Keratinocyte (primary cell): ENCODE results near the gene MSI2. TPM values are rescaled to one million over a fixed set of nuclear protein-coding genes. Genes with fewer than 3 reads are reported as not detected.

Experiments used
- DNase-seq: peaks from one replicate; pipeline ENCODE4 v3.0.0-alpha.2; 2011; ENCODE audit warnings: low read depth, missing footprints, low spot score
- FAIRE-seq: peaks from 2 replicates; lab custom pipeline; 2011; peaks lifted over from hg19 to GRCh38; lab: Jason Lieb, UNC
- H2AFZ ChIP-seq: 2 replicates; pipeline ENCODE4 v1.6.0; 2012; ENCODE audit warnings: low read length, control low read depth, inconsistent platforms; ENCODE audit not compliant: control insufficient read depth
- H3K27ac ChIP-seq: 2 replicates; pipeline ENCODE4 v1.5.1; 2011; ENCODE audit warnings: low read length; ENCODE audit not compliant: control insufficient read depth, insufficient read depth
- H3K27me3 ChIP-seq: 3 replicates; pipeline ENCODE4 v1.6.0; 2011; ENCODE audit warnings: low read length; ENCODE audit not compliant: control insufficient read depth, insufficient read depth; ENCODE audit errors: extremely low read depth
- H3K36me3 ChIP-seq, 2 experiments: 2 replicates in 1 of 2; 3 replicates in 1 of 2; pipeline ENCODE4 v1.5.1; 2011; ENCODE audit warnings: low read length in 2 of 2, mild to moderate bottlenecking in 1 of 2; ENCODE audit not compliant: control insufficient read depth in 2 of 2, insufficient read depth in 2 of 2; ENCODE audit errors: extremely low read depth in 1 of 2
- H3K4me1 ChIP-seq: 3 replicates; pipeline ENCODE4 v1.5.1; 2011; ENCODE audit warnings: low read length; ENCODE audit not compliant: control insufficient read depth, insufficient read depth; ENCODE audit errors: extremely low read depth
- H3K4me2 ChIP-seq: 3 replicates; pipeline ENCODE4 v1.6.0; 2011; ENCODE audit warnings: low read depth, low read length; ENCODE audit not compliant: control insufficient read depth, insufficient read depth; ENCODE audit errors: extremely low read depth
- H3K4me3 ChIP-seq, 3 experiments: fragments of 200-600 bp in 1 of 3; sonication (generic) in 1 of 3; 2 replicates in 2 of 3; 3 replicates in 1 of 3; pipeline ENCODE4 v1.5.1; 2011 to 2016; ENCODE audit warnings: low read length in 3 of 3, mild to moderate bottlenecking in 3 of 3, control low read depth in 2 of 3, inconsistent platforms in 1 of 3, low read depth in 1 of 3, mixed read lengths in 1 of 3, mixed run types in 1 of 3, moderate library complexity in 1 of 3; ENCODE audit not compliant: control insufficient read depth in 2 of 3, insufficient read depth in 2 of 3; ENCODE audit errors: extremely low read depth in 1 of 3
- H3K79me2 ChIP-seq: 2 replicates; pipeline ENCODE4 v1.6.0; 2012; ENCODE audit warnings: low read length; ENCODE audit not compliant: control insufficient read depth, insufficient read depth
- H3K9ac ChIP-seq: 3 replicates; pipeline ENCODE4 v1.6.0; 2011; ENCODE audit warnings: low read length; ENCODE audit not compliant: control insufficient read depth, insufficient read depth; ENCODE audit errors: extremely low read depth
- H3K9me1 ChIP-seq: 3 replicates; pipeline ENCODE4 v1.6.0; 2011; ENCODE audit warnings: low read length; ENCODE audit not compliant: control insufficient read depth, insufficient read depth; ENCODE audit errors: extremely low read depth
- H3K9me3 ChIP-seq: 2 replicates; pipeline ENCODE4 v1.5.1; 2012; ENCODE audit warnings: low read depth, low read length; ENCODE audit not compliant: control insufficient read depth
- H4K20me1 ChIP-seq: 3 replicates; pipeline ENCODE4 v1.6.0; 2011; ENCODE audit warnings: low read length; ENCODE audit not compliant: control insufficient read depth, insufficient read depth; ENCODE audit errors: extremely low read depth
- EZH2 ChIP-seq: IDR thresholded peaks from one replicate; pipeline ENCODE4 v1.6.1; 2012; ENCODE audit warnings: inconsistent platforms, mild to moderate bottlenecking, low read length, moderate library complexity
- dilution Hi-C: fragments of 300-500 bp; cut with MboI; formaldehyde crosslinking; loops from one replicate; pipeline ENCODE4 v1.7.0; 2020; ENCODE audit warnings: low sequenced_read_pairs; ENCODE audit not compliant: extremely low pct_ligation_motif_present
- polyA plus RNA-seq, 5 experiments: library from polyadenylated mRNA; depleted of rRNA in 3 of 5; stranded (reverse) in 3 of 5; stranded (forward) in 1 of 5; unstranded in 1 of 5; fragments of >200 nt; gene quantifications; 1 replicate in 1 of 5; 2 replicates in 3 of 5; 3 replicates in 1 of 5; pipeline versions ENCODE4 v1.2.1 to v1.2.3, GENCODE V29; 2011 to 2012; ENCODE audit warnings: missing spikeins in 2 of 5, low read depth in 1 of 5, low replicate concordance in 1 of 5
- TF ChIP-seq, protein P1 (sequence below), 3 experiments: IDR thresholded peaks in 1 of 3; conservative IDR thresholded peaks in 1 of 3; optimal IDR thresholded peaks in 1 of 3; 2 replicates in 2 of 3; 3 replicates in 1 of 3; pipeline versions ENCODE3 to v1.5.1; 2011; ENCODE audit warnings: low read length in 3 of 3, mild to moderate bottlenecking in 3 of 3, moderate library complexity in 2 of 3, control low read depth in 1 of 3, inconsistent platforms in 1 of 3; ENCODE audit not compliant: insufficient read depth in 2 of 3; ENCODE audit errors: extremely low read depth in 1 of 3

The MSI2 gene
- polyA plus RNA-seq, 1 donor (not counting 4 experiments of a cell fraction or from before 2014, with no cell fraction given): 22.3 TPM

DNA sequence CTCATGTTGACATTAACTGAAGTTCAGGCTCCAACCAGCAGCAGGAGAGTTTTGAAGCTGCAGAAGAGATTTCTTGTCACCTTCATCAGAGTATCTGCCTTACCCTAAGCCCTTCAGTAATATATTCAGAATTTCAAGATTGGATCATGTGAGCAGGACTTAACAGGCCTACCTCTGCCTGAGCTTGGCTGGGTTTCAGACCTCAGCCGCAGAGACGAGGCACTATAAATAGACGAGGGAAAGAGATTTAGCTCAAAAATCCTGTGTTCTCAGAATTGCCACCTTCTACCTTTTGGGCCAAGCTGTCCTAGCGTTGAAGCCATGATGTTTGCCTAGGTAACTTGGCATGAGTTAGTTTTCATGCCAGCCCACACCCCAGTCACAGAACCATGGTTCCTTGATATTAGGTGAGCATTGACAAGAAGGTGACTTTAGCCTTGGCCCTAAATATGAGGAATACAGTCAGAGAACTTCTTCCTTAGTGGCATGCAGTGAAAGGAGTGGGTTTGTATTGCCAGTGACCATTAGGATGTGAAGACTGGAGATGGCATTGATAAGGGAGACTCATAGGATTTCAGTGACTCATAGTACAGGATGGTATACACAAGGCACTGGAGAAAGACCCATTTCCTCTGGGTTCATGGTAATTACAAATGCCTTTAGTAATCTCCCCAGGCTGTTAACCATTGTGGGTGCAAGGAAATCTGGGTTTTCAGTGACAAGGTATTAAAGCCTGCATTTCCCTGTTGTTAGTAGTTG is 224.3 kb downstream of the MSI2 start:
- dilution Hi-C loops: no loop called here
- H3K27me3 ChIP-seq: no peaks in the 10 kb centered on the region
- TF ChIP-seq EZH2: no peak
- TF ChIP-seq, protein P1, sequence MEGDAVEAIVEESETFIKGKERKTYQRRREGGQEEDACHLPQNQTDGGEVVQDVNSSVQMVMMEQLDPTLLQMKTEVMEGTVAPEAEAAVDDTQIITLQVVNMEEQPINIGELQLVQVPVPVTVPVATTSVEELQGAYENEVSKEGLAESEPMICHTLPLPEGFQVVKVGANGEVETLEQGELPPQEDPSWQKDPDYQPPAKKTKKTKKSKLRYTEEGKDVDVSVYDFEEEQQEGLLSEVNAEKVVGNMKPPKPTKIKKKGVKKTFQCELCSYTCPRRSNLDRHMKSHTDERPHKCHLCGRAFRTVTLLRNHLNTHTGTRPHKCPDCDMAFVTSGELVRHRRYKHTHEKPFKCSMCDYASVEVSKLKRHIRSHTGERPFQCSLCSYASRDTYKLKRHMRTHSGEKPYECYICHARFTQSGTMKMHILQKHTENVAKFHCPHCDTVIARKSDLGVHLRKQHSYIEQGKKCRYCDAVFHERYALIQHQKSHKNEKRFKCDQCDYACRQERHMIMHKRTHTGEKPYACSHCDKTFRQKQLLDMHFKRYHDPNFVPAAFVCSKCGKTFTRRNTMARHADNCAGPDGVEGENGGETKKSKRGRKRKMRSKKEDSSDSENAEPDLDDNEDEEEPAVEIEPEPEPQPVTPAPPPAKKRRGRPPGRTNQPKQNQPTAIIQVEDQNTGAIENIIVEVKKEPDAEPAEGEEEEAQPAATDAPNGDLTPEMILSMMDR (optimal IDR thresholded peaks at IDR 0.05 in 1 of 3, IDR thresholded peaks at IDR 0.05 in 1 of 3, conservative IDR thresholded peaks at IDR 0.05 in 1 of 3; ENCODE audit: extremely low read depth in 1 of 3, insufficient read depth in 2 of 3, low read length in 3 of 3): no peak
- no peaks in the 10 kb centered on the region for H3K36me3 ChIP-seq
- peaks cover 24% of the 10 kb centered on the region for H3K4me1 ChIP-seq
- DNase-seq (no peak), FAIRE-seq (peak; percentile 77)
- no peak overlapping the region for H3K9ac ChIP-seq
- no peaks in the 10 kb centered on the region for H3K9me3 ChIP-seq
- H3K4me3 ChIP-seq: peak overlapping the region in 1 of 3 experiments; percentile 22
- no peak overlapping the region for H2AFZ ChIP-seq
- H3K79me2 ChIP-seq: no peaks in the 10 kb centered on the region
- H3K9me1 ChIP-seq: no peaks in the 10 kb centered on the region
- peak overlapping the region; percentile 75 for H3K4me2 ChIP-seq
- H3K27ac ChIP-seq: peak overlapping the region; percentile 74
- H4K20me1 ChIP-seq: no peaks in the 10 kb centered on the region

DNA sequence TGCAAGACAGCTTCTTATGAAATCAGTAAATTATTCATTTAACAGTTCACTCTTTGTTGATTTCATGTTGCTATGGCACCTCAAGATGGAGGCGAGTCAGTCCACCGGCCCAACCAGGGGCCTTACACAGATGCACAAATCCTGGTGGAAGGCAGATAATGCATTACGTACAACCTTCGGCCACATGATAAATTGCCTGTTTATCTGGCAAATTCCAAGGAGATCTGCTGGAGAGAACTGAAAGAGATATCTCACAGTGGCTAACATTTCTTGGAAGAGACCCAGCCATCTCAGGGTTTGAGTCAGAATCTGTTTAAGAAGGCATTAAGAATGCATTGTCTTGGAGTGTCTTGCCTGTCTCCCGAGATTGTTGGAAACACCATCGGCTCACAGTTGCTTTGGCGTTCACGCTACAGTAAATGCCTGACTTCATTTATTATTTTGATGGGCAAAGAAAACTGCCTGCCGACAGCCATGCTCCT is 225.6 kb downstream of the MSI2 start:
- dilution Hi-C loops: no loop called here
- DNase-seq (no peak), FAIRE-seq (no peak)
- Histone ChIP-seq H3K27me3 (no peaks in the 10 kb centered on the region), H3K9me3 (no peaks in the 10 kb centered on the region), H3K4me3 (no peak overlapping the region), H3K9me1 (no peaks in the 10 kb centered on the region), H3K27ac (no peak overlapping the region), H3K9ac (no peak overlapping the region), H2AFZ (no peak overlapping the region), H3K79me2 (no peaks in the 10 kb centered on the region), H4K20me1 (no peaks in the 10 kb centered on the region), H3K4me2 (no peak overlapping the region), H3K4me1 (peaks cover 30% of the 10 kb centered on the region), H3K36me3 (no peaks in the 10 kb centered on the region)
- no peak for TF ChIP-seq EZH2
- TF ChIP-seq, protein P1 (optimal IDR thresholded peaks at IDR 0.05 in 1 of 3, IDR thresholded peaks at IDR 0.05 in 1 of 3, conservative IDR thresholded peaks at IDR 0.05 in 1 of 3; ENCODE audit: extremely low read depth in 1 of 3, insufficient read depth in 2 of 3, low read length in 3 of 3): no peak
